Measurements from ENCODE around the gene SHISA2.

GRCh38 chr13:26061947-26062346 is 10.1 kb upstream of the SHISA2 start:
- TF ChIP-seq CTCF (IDR thresholded peaks at IDR 0.05) (no peak), POLR2AphosphoS5 (IDR thresholded peaks at IDR 0.05) (no peak), EP300 (IDR thresholded peaks at IDR 0.05; ENCODE audit: low read depth) (no peak)

Data from transverse colon (tissue), 4 donors.